GM18873 (cell line): ENCODE data around the gene KRT5.
"Not testable (repeated sequence)": the region's sequence is repeated elsewhere in the genome, so short reads cannot be mapped to it uniquely, and the experiment has no call there.

ENCODE experiments used
- ATAC-seq: cut with Tn5 transposase; IDR thresholded peaks from one replicate; pipeline ENCODE4 v1.9.1; 2021; ENCODE audit warnings: mild to moderate bottlenecking, moderate library complexity, moderate number of reproducible peaks; ENCODE audit not compliant: unreplicated experiment, low FRiP score

The KRT5 gene

DNA sequence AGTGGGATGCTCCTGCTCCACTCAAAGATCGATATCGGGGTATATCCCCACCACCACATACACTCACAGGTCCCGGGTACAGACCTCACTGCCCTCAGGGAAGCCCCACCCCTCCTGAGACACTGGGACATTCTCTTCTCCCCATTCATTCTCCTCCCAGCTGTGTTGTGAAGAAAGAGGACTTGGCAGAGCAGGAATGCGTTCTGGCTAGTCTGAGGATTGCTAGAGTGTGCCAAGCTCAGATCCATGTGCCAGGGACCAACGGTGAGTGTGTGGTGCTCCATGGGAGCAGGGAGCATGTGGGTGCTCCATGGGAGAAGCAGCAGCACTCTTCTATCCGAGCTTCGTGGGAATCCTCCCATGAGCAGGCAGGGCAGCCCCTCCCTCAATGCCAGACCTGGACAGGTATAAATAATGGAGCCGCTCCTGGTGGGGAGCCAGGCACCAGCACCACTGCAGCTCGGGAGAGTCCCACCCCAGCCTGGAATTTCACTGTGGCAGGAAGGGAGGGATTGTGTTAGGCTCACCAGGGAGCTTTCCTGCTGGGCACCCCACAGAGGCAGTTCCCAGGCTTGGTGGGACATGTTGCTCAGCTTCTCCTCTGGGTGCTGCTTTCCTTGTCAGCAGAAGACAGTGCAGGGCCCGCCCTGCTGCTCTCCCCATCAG, 2.3 kb upstream of the KRT5 start:
- no peak for ATAC-seq

DNA sequence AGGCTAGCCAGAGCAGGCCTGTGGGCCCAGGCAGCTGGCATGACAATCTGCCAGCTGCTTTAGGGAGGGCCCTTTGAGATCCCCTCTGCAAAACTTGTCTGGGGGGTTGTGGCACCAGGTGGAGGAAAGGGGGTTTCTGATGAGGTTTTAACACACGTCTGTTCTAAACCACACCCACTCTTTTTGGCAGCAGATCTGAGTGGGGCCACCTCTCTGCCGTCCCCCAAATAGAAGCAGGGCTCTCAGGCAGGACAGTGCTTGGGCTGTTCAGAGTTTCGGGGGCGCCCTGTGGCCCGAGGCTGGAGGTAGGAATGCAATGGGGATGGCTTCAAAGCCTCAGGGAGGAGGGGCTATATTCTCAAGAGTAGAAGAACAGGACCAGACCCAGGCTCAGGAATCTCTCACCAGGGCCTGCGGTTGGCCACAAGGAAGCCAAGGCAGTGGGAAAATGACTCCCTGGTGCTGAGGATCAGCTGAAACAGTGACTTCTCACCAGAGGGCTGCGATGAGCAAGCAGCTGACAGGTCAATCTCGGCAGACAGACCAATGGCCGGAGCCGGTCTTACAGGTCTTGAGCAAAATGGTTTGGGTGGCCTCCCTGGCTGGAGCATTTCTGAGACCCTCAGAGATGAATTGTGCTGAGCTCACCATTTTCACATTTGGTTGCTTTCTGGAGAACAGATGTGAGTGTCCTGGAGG, 1.5 kb upstream of the KRT5 start:
- ATAC-seq = no peak

DNA sequence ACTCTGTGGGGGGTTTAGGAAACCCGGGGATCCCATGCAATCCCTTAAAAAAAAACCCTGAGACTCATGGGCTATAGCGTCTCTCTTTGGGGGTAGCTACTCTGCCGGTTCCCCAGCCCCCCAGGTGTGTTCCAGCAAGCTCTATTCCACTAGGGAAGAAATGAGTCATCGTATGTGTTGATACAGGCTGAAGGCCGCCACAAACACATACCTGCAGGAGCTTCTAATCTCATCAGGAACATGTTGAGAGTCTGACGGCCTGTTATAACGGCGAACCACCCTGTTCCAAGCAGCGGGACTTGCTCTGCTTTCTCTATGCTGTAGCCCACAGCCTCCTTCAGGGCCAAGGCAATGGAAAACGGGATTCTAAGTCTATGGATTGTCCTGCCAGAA, 977 bp upstream of the KRT5 start:
- no peak for ATAC-seq

DNA sequence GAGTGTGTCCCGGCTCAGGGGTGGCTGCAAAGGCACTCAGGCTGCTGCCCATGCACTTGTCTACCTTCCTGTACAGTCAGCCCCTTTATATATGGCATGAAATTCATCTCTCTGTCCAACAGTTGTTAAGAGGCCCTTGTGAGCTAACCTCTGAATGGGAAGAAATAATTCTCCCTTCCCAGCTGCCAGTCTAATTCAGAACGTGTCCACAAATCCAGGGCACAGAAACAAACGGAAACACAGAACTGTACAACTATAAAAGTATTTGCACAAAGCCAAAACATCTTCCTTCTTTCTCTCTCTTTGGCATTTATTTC, 849 bp downstream of the KRT5 start:
- no peak for ATAC-seq

DNA sequence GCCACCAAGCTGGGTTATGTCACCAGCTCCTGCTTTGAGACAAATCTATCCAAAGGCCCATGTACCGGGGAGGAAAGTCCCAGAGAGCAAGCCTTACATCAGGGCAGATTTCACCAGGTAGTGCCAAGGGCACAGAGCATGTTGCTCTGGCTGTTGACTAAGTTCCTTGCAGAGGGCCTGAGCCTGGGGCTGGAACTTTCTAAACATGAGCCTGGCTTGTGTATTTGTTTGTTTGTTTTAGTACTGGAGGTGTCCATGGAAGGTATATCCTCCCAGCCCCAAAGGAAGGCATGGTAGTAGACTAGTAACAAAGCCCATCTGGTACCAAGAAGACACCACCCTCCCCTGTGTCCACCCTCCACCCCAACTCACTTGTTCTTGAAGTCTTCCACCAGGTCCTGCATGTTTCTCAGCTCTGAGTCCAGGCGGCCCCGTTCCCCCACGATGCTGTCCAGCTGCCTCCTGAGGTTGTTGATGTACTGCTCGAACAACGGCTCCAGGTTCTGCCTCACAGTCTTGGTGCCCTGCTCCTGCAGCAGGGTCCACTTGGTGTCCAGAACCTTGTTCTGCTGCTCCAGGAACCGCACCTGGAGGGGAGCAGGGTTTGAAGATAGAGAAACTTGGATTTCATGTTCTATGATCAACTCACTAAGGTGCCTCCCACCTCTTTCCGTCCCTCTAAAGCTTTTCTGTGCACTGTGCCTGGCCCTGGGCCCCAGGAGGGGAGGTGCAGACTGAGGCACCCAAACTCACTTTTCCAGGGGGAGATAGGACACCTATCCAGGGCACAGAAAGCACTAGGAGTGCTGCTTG, 1.4 kb downstream of the KRT5 start:
- ATAC-seq = no peak

DNA sequence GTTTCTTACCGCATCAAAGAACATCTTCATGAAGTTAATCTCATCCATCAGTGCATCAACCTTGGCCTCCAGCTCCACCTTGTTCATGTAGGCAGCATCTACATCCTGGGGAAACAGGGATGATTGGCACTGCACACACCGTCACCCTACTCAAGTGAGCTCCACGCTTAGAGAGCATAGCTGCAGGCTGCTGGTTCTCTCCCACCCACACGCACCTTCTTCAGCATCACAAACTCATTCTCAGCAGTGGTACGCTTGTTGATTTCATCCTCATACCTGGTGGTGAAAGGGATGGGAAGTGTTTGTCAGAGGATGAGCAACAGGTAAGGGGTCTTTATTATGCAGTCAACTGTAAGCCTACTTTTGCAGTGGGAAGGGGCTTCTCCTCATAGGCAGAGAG, 2.3 kb downstream of the KRT5 start:
- no peak for ATAC-seq

DNA sequence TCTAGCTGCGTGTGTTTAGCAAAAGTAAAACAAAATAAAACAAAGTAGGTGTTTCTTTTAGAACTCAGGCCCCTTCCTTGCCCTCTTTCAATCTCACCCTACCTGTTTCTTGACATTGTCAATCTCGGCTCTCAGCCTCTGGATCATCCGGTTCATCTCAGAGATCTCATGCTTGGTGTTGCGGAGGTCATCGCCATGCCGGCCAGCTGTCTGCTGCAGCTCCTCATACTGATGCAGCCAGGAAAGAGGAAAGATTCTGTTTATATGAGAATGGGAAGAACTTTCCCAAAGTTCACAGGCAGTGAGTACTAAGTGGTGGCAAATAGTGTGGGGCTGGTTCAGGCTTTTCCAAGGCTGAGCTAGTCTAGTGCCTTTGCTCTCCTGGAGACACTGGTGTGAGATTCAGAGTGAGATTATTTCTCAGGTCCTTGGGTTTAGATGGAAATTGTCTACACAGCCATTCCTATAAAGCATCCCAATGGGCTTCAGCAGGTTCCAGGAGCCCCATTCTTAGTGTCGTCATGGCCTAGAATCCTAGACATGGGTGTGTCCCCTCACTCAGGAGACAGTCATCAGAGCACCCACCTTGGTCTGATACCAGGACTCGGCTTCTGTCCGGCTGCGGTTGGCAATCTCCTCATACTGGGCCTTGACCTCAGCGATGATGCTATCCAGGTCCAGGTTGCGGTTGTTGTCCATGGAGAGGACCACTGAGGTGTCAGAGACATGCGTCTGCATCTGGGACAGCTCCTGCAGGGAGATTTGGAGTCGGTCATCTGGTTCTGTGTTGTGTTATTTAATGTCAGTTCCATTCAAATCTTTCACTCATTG, 3.0 kb downstream of the KRT5 start:
- no peak for ATAC-seq

DNA sequence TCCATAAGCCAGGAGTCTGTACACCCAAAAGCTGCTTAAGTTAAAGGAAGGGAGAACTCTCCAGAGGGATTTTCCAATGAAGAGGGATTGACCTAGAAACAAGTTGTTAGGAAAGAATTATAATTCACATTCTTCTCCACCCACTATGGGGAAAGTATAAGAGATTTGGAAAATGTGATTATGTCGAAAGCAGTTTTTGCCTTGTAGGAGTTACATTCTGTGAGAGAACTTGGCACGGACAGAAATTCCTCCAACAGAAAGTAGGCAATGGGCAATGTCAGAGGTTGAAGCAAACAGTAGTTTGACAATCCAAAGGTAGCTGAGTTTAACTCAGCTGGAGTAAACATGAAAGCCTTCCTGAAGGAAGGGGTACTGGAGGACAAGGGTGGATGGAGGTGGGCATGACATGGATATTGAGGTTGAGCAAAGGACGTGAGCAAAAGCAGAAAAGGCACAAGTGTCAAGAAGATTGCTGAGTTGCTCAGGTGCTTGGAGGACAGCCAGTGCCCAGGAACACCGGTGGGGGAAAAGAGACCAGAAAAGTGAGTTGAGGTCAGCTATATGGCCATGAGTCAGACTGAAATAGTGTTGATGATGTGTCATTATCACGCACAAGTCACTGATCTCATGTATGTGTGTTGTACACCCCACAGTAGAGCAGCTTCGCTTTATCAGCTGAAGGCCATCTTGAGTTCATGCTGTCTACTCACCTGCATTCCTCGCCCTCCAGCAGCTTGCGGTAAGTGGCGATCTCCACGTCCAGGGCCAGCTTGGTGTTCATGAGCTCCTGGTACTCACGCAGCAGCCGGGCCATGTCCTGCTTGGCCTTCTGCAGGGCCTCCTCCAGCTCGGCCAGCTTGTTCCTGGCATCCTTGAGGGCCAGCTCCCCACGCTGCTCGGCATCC, 4.0 kb downstream of the KRT5 start:
- no peak for ATAC-seq

DNA sequence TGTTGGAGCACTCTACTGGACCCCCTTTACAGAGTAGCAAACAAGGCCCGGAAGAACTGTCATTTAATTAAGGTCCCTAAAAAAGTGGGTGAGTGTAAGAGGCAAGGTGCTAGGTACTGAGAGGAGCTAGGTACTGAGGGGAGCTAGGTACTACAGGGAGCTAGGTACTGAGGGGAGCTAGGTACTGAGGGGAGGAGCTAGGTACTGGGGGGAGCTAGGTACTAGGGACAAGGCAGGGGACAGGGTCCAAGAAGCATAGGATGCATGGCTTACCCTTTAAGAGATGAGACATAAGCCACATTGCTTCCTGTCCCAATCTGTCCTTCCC, 4.9 kb downstream of the KRT5 start:
- ATAC-seq = no peak

DNA sequence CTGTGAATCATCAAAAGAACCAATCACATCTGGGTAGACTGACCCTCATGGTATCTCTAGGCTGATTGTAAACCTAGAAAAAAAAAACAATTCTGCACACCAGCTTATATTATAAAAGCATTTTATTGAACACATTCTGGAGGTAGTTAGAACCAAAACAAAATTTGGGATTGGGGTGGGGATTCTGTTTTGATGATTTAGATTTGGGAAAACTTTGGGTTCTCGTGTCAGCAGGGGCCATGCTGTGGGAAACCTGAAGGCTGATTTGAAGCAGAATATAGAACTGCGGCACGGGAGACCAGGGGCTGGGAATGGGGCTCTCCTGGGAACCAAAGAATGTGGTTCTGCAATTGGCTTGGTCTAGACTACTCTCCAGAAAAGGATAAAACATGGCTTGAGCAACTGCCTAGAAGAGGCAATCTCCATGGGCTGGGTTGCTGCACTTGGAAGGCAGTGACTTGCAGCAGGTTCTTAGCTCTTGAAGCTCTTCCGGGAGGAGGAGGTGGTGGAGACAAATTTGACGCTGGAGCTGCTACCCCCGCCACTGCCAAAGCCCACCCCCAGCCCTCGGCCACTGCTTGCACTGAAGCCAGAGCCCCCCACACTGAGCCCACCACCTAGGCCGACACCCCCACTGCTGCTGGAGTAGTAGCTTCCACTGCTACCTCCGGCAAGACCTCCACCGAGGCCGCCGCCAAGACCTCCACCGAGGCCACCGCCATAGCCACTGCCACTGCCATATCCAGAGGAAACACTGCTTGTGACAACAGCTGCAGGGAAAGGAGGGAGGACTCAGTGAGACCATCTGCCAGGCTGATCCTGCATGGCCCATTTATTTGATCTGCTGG, 5.5 kb downstream of the KRT5 start:
- ATAC-seq = no peak

DNA sequence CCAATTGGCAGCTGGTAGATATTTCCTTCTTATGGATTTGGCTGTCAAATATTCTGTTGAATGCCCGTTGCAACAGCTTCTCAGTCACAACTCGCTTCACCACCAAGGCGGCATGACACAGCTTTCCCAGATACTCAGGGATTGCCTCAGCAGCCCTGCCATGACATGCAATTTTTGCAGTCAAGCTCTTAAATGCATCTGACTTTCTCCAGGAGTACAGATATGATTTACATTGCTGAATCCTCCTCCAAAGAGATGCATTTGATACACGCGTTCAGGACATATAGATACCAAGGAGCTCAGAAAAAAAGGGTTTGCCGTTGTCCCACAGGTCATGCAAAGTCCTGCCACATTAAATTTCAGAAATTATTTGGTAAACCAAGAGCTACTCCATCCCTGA, 6.5 kb downstream of the KRT5 start:
- ATAC-seq = no peak

DNA sequence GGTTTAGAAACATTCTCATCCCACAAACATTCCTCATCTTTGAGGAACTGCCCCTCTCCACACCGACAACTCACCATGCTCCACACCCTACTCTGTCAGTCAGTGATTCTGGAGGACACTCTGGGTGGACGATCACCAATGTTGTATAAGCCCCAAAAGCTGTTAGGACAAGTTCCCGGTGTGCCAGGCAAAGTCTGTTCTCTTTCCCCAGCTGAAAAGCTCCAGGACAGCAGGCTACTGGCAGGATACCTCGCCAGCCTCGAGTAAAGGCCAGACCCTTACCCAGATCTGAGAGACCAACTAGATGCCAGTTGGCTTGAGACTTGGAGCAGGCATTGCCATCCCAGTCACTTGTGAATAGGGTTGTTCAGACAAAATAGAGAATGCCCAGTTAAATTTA, 12.0 kb downstream of the KRT5 start:
- no peak for ATAC-seq

DNA sequence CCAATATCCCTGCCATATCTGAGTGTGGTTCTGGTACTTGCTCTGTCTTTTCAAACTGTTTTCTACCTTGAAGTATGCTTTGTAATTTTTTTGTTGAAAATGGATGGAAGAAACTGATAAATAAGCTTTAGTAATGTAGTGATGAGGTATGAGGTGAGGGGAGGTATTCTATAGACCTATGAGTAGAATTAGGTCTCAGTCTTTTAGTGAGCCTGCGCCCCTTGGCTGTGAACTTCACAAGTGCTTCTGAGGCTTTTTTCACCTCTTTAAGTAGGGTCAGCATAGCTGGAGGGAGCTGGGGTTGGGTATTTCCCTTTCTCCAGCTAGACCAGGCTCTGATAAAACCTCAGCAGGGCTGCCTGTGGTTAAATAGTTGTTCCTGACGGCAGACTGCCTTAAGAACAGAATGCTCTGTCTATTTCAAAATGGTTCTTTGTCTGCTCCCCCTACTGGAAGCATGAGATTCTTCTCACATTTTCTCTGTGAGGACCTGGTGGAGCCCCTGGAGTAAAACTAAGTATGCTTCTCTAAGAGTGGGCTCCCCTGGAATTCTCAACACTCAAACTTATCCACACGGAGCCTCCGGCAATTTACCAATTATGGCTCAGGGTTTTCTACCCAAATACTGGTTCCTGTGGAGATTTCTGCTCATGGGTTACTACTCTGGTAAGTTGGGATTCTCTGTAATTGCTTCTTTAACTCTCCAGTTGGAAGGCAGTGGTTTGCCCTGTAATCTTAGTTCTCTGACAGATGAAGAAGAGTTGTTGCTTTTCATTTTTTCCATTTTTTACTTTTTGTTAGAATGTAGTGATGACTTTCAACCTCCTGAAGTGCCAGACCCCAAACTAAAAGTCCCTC, 13.1 kb downstream of the KRT5 start:
- no peak for ATAC-seq

DNA sequence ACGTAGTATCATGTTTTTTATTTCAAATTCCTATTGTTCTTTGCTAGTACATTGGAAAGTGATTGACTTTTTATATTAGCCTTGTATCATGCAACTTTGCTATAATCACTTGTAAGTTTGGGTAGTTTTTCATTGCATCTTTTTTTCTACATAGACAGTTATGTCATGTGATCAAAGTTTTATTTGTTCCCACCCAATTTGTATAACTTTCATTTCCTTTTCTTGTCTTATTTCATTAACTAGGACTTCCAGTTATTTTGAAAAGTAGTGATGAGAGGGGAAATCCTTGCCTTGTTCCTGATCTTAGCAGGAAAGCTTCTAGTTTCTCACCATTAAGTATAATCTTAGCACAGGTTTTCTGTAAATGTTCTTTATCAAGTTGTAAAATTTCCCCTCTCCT, 17.3 kb downstream of the KRT5 start:
- ATAC-seq = no peak

DNA sequence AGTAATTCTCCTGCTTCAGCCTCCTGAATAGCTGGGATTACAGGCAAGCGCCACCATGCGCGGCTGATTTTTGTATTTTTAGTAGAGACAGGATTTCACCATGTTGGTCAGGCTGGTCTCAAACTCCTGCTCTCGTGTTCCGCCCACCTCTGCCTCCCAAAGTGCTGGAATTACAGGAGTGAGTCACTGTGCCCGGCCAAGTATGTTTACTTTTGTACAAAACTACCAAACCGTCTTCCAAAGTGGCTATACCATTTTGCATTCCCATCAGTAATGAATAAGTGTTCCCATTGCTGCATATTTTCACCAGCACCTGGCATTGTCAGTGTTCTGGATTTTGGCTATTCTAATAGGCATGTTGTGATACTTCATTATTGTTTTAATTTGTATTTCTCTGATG, 18.7 kb downstream of the KRT5 start:
- ATAC-seq = no peak

DNA sequence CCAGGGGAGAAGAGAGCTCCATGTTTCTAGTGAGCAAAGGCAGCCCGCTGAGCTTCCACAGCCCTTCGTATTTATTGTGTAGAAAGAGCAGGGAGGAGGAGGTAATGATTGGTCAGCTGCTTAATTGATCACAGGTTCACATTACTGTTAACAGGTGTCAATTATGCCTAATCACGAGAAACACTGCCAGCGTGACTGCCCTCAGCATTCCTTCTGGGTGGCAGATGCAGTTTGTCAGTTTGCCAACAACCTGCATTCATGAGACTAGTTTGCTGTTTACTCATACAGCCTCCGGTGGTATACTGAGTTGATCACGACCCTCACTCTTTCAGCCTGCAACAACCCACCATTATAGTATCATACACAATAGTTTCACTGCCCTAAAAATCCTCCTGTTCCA, 19.6 kb downstream of the KRT5 start:
- not testable (repeated sequence) for ATAC-seq

DNA sequence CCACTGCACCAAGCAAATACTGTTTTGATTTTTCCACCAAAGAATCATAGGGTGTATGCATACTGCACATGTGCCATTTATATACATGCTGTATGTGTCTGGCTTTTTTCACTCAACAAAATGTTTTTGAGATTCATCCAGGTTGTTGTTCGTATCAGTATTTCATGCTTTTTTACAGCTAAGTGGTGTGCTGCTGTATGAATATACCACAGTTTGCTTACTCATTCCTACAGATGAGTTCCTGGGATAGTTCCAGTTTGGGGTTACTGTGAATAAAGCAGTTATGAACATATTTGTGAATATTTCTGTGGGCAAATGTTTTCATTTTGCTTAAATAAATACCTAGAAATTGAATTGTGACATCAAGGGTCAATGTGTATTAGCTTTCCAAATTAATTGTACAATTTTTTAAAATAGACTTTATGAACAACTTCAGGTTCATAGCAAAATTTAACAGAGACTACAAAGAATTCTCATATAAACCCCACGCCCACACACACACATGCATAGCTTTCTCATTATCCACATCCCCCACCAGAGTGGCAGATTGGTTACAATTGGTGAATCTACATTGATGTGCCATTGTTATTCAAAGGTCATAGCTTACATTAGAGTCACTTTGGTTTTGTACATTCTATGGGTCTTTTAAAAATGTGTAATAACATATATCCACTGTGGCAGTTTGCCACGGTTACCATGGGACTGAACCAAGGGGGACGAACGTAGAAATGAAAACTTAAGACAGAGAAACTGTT, 20.2 kb downstream of the KRT5 start:
- ATAC-seq = no peak

DNA sequence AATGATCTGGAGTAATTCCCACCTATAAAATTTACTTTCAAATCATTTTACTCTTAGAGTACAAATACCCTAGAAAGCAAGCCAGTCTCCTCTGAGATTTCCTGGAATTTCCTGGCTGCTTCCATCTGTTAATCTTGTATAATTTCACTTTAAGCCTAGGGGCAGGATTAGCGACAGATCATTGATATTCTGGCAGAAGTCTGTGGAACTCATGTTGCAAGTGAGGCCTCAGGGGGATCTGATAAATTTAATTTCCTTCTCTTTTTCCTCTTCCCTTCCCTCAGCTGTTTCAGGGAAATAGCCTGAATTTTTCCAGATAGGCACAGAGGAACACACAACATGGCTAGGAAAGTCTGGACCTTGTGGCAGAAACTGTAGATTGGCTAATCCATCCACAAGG, 21.2 kb downstream of the KRT5 start:
- no peak for ATAC-seq
